Ishikawa (cell line): Measurements from ENCODE around the gene ZNF366.

Experiments used
- CEBPB ChIP-seq: IDR thresholded peaks from 2 replicates; pipeline ENCODE4 v1.6.1; 2012
- CREB1 ChIP-seq: IDR thresholded peaks from 2 replicates; pipeline ENCODE4 v1.6.1; 2012; ENCODE audit warnings: low read depth
- EGR1 ChIP-seq: IDR thresholded peaks from 2 replicates; pipeline ENCODE4 v1.6.1; 2012
- EP300 ChIP-seq: IDR thresholded peaks from 2 replicates; pipeline ENCODE4 v1.6.1; 2012; ENCODE audit warnings: borderline replicate concordance
- FOXM1 ChIP-seq: IDR thresholded peaks from 2 replicates; pipeline ENCODE4 v1.6.1; 2012; ENCODE audit warnings: low read depth, borderline replicate concordance
- NFIC ChIP-seq: IDR thresholded peaks from 2 replicates; pipeline ENCODE4 v1.6.1; 2012
- RAD21 ChIP-seq: IDR thresholded peaks from 2 replicates; pipeline ENCODE4 v1.6.1; 2012; ENCODE audit warnings: low read depth
- REST ChIP-seq: IDR thresholded peaks from 2 replicates; pipeline ENCODE4 v1.6.1; 2012; ENCODE audit warnings: low read depth, mild to moderate bottlenecking
- TAF1 ChIP-seq: IDR thresholded peaks from 2 replicates; pipeline ENCODE4 v1.6.1; 2012; ENCODE audit warnings: low read depth, mild to moderate bottlenecking
- TCF12 ChIP-seq: IDR thresholded peaks from 2 replicates; pipeline ENCODE4 v1.6.1; 2012; ENCODE audit warnings: low read depth
- TEAD4 ChIP-seq: IDR thresholded peaks from 2 replicates; pipeline ENCODE4 v1.6.1; 2012
- YY1 ChIP-seq: IDR thresholded peaks from 2 replicates; pipeline ENCODE4 v1.6.1; 2012; ENCODE audit warnings: low read depth
- ZBTB7A ChIP-seq: IDR thresholded peaks from 2 replicates; pipeline ENCODE4 v1.6.1; 2012; ENCODE audit warnings: low read depth
- TF ChIP-seq, protein P1 (sequence below): IDR thresholded peaks from 2 replicates; pipeline ENCODE4 v1.6.1; 2012
- TF ChIP-seq, protein P2 (sequence below): IDR thresholded peaks from 2 replicates; pipeline ENCODE4 v1.6.1; 2012

The ZNF366 gene

GRCh38 chr5:72539726-72540125 lies 32.5 kb upstream of the ZNF366 start:
- no peak for TF ChIP-seq ZBTB7A
- TF ChIP-seq FOXM1: no peak
- no peak for TF ChIP-seq TEAD4
- TF ChIP-seq EP300: no peak
- no peak for TF ChIP-seq CEBPB
- no peak for TF ChIP-seq EGR1
- TF ChIP-seq, protein P1, sequence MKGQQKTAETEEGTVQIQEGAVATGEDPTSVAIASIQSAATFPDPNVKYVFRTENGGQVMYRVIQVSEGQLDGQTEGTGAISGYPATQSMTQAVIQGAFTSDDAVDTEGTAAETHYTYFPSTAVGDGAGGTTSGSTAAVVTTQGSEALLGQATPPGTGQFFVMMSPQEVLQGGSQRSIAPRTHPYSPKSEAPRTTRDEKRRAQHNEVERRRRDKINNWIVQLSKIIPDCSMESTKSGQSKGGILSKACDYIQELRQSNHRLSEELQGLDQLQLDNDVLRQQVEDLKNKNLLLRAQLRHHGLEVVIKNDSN: no peak
- TF ChIP-seq YY1: no peak
- no peak for TF ChIP-seq TCF12
- no peak for TF ChIP-seq RAD21
- TF ChIP-seq NFIC: no peak
- TF ChIP-seq, protein P2, sequence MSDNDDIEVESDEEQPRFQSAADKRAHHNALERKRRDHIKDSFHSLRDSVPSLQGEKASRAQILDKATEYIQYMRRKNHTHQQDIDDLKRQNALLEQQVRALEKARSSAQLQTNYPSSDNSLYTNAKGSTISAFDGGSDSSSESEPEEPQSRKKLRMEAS: no peak
- no peak for TF ChIP-seq REST
- TF ChIP-seq CREB1: no peak
- TF ChIP-seq TAF1: no peak

- TF ChIP-seq ZBTB7A (no peak), REST (no peak), CEBPB (no peak), TCF12 (no peak), EP300 (no peak), EGR1 (no peak)
- TF ChIP-seq, protein P1: no peak
- TF ChIP-seq, protein P2: no peak
These were observed 31.8 kb upstream of the ZNF366 start for GRCh38 chr5:72539038-72539437.

DNA sequence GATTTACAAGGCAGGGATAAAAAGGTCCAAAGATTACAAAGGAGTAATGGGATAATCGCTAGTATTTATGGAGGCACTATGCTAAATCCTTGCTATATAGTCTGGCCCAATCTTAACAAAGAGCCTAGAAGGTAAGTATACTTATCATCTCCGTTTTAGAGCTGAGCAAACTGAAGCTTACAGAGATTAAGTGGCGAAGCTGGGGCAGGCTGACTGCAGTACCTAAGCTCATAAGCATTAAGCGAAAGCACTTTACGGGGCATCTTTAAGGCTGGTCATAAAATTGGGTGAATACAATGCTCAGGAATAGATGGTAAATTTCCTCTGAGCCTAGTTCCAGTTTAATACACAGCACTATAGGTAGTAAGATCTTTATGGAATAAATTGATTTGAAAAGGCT lies 30.0 kb upstream of the ZNF366 start:
- TF ChIP-seq TAF1 (no peak), CREB1 (no peak), ZBTB7A (no peak)

DNA sequence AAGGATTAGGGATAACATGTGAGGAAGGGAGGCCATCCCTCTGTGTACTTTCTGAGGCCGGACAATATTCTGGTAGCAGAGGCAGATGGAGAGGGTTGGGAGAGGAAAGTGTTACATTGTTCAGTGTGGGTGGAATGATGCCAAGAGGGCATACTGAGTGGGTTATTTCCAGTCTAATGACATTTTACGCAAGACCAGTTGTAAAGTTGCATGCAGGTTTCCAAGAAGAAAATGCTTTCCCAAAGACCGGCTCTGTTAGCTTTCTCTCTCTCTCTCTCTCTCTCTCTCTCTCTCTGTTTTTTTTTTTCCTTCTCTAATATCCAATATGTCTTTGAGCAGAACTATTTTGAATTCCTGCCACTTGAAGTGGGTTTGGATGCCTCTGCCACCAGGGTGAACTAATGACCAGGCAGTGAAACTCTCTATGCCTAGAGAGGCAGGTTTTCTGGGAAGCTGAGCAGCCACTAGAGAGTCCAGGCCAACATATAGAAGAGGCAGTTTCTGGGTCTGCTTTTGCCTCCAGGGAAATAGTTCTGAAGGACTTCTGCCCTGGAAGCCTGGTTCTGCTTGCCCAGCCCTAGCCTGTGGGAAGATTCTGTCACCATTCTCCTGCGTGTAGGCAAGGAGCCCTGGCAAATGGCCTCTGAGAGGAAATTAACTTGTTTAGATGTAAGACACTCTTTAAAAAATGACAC lies 24.4 kb upstream of the ZNF366 start:
- TF ChIP-seq CREB1: no peak
- TF ChIP-seq ZBTB7A: no peak
- no peak for TF ChIP-seq TCF12
- peak; percentile 52; the same call in 1 of the 2 replicates for TF ChIP-seq CEBPB
- TF ChIP-seq FOXM1: no peak
- peak; percentile 49 for TF ChIP-seq NFIC
- TF ChIP-seq, protein P1: no peak
- TF ChIP-seq, protein P2: no peak
- TF ChIP-seq EP300: no peak
- TF ChIP-seq YY1: no peak

DNA sequence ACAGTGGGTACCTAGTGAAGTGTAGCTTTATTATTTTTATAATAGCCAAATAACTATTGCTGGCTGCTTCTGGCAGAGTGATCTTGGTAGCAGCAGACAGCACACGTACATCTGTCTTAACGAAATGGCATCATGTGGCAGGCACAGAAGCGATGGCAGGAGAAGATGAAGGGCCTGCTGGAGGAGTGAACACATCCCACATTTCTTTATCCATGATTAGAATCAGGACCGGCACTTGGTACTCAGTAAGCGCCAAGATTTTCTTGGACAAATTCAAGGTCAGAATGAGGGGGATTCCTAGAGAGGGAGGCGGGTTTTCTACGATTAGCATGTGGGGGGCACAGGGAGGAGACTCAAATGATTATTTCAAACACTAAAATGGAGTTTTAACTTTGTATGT lies 23.0 kb upstream of the ZNF366 start:
- no peak for TF ChIP-seq ZBTB7A
- no peak for TF ChIP-seq EP300
- TF ChIP-seq NFIC: no peak
- no peak for TF ChIP-seq CREB1
- TF ChIP-seq FOXM1: no peak
- TF ChIP-seq, protein P1: no peak
- no peak for TF ChIP-seq TCF12
- TF ChIP-seq YY1: no peak
- no peak for TF ChIP-seq RAD21
